Measurements from ENCODE around the gene CCDC33. TPM values are rescaled to one million over a fixed set of nuclear protein-coding genes. Genes with fewer than 3 reads are reported as not detected.

Gene CCDC33
- total and polyA plus RNA-seq, 2 donors (not counting 3 experiments of a cell fraction or from before 2014, with no cell fraction given), result not detected

DNA sequence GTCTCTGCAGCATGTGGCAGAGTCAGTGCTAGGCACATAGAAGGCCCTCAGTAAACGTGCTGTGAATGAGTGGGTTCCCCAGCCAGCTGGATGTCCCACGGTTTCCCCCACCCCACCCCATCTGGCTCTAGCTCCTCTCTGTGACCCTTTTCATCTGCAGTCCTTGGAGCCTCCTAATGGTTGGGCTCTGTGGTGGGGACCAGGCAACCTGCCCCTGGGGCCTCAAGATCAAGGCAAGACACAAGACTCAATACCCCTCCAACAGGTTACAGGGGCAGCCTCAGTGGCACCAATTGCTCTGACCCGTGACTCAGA is 148.4 kb downstream of the CCDC33 start:
- POLR2A ChIA-PET, result no interaction called here
- H3K4me3 ChIP-seq (replicated peaks in 1 of 3; ENCODE audit: insufficient read depth in 1 of 3, low read depth in 1 of 3, low read length in 3 of 3), result no peak overlapping the region
- TF ChIP-seq EZH2 (IDR thresholded peaks at IDR 0.05; ENCODE audit: borderline replicate concordance, low read depth, low read length, severe bottlenecking), result no peak
- TF ChIP-seq JUN (IDR thresholded peaks at IDR 0.05; ENCODE audit: borderline replicate concordance, insufficient read depth, insufficient read length, low read depth), result peak; percentile 2
- TF ChIP-seq, protein P1, sequence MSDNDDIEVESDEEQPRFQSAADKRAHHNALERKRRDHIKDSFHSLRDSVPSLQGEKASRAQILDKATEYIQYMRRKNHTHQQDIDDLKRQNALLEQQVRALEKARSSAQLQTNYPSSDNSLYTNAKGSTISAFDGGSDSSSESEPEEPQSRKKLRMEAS (IDR thresholded peaks at IDR 0.05; ENCODE audit: insufficient read depth, insufficient read length), result no peak
- no peak for TF ChIP-seq POLR2AphosphoS5 (IDR thresholded peaks at IDR 0.05; ENCODE audit: insufficient read depth, low read depth, low read length)
- peak; percentile 22 for TF ChIP-seq FOS (IDR thresholded peaks at IDR 0.05; ENCODE audit: borderline replicate concordance, insufficient read depth, low read length)
- H4K20me1 ChIP-seq (replicated peaks; ENCODE audit: control insufficient read depth, extremely low read depth, insufficient read depth, low read length), result no peaks in the 10 kb centered on the region
- H3K4me2 ChIP-seq (ENCODE audit: insufficient read depth, low read length), result no peak overlapping the region
- CTCF ChIA-PET, result interaction anchor here (0.9 to 13.9 kb wide), 16 partner anchors 9 to 384 kb away, joined by 3 to 313 read pairs (median 6); partner anchors contain the start of genes SEMA7A and UBL7
- dilution Hi-C loops (cut with MboI; ENCODE audit: extremely low pct_ligation_motif_present, low sequenced_read_pairs), result no loop called here
- H3K79me2 ChIP-seq (ENCODE audit: control insufficient read depth, insufficient read depth, low read length), result no peaks in the 10 kb centered on the region
- no peaks in the 10 kb centered on the region for H3K27me3 ChIP-seq (ENCODE audit: control insufficient read depth in 2 of 2, insufficient read depth in 2 of 2, low read length in 2 of 2)
- H2AFZ ChIP-seq (ENCODE audit: low read depth, low read length), result no peak overlapping the region
- no TSS peak for BruUV-seq (replicated peaks)
- H3K27ac ChIP-seq (ENCODE audit: insufficient read depth, low read depth, low read length), result no peak overlapping the region
- H3K9me1 ChIP-seq (replicated peaks; ENCODE audit: control insufficient read depth, extremely low read depth, insufficient read depth, low read length), result no peaks in the 10 kb centered on the region
- no peak overlapping the region for H3K9ac ChIP-seq (replicated peaks; ENCODE audit: extremely low read depth, insufficient read depth, low read length)
- no peaks in the 10 kb centered on the region for H3K36me3 ChIP-seq (ENCODE audit: control insufficient read depth in 2 of 2, extremely low read depth in 1 of 2, insufficient read depth in 2 of 2, low read length in 2 of 2)
- DNase-seq (ENCODE audit: low read depth, low spot score), result no peak
- no peaks in the 10 kb centered on the region for H3K9me3 ChIP-seq (replicated peaks; ENCODE audit: control insufficient read depth, insufficient read depth, low read length)
- no peak for FAIRE-seq
- intact Hi-C loops (cut with micrococcal nuclease), result no loop called here
- H3K4me1 ChIP-seq (ENCODE audit: control insufficient read depth, extremely low read depth, insufficient read depth, low read length), result peaks cover 28% of the 10 kb centered on the region

- no peaks in the 10 kb centered on the region for H3K79me2 ChIP-seq (ENCODE audit: control insufficient read depth, insufficient read depth, low read length)
- peaks cover 28% of the 10 kb centered on the region for H3K4me1 ChIP-seq (ENCODE audit: control insufficient read depth, extremely low read depth, insufficient read depth, low read length)
- ChIA-PET POLR2A (no interaction called here), CTCF (interaction anchor here (0.5 to 13.9 kb wide), 21 partner anchors 9 to 386 kb away, joined by 3 to 313 read pairs (median 4); partner anchors contain the start of genes SEMA7A and UBL7)
- H3K27me3 ChIP-seq (ENCODE audit: control insufficient read depth in 2 of 2, insufficient read depth in 2 of 2, low read length in 2 of 2), result no peaks in the 10 kb centered on the region
- H3K9me1 ChIP-seq (replicated peaks; ENCODE audit: control insufficient read depth, extremely low read depth, insufficient read depth, low read length), result no peaks in the 10 kb centered on the region
- FAIRE-seq (peak; percentile 86), DNase-seq (ENCODE audit: low read depth, low spot score) (peak; percentile 43)
- dilution Hi-C loops (cut with MboI; ENCODE audit: extremely low pct_ligation_motif_present, low sequenced_read_pairs) (no loop called here), intact Hi-C loops (cut with micrococcal nuclease) (loop anchor here (1.0 kb wide), 2 partner anchors 48 to 161 kb away; partner anchors contain the start of gene SEMA7A)
- no peaks in the 10 kb centered on the region for H3K9me3 ChIP-seq (replicated peaks; ENCODE audit: control insufficient read depth, insufficient read depth, low read length)
- H3K9ac ChIP-seq (replicated peaks; ENCODE audit: extremely low read depth, insufficient read depth, low read length), result no peak overlapping the region
- H3K27ac ChIP-seq (ENCODE audit: insufficient read depth, low read depth, low read length), result peak overlapping the region; percentile 43
- H3K4me3 ChIP-seq (replicated peaks in 1 of 3; ENCODE audit: insufficient read depth in 1 of 3, low read depth in 1 of 3, low read length in 3 of 3), result no peak overlapping the region
- no peak for TF ChIP-seq POLR2A (IDR thresholded peaks at IDR 0.05; ENCODE audit: low read depth, low read length)
- TF ChIP-seq GATA2 (IDR thresholded peaks at IDR 0.05; ENCODE audit: insufficient read depth, insufficient read length, low read depth, low read length), result no peak
- peak; percentile 24 for TF ChIP-seq POLR2AphosphoS5 (IDR thresholded peaks at IDR 0.05; ENCODE audit: insufficient read depth, low read depth, low read length)
- H3K36me3 ChIP-seq (ENCODE audit: control insufficient read depth in 2 of 2, extremely low read depth in 1 of 2, insufficient read depth in 2 of 2, low read length in 2 of 2), result no peaks in the 10 kb centered on the region
- H3K4me2 ChIP-seq (ENCODE audit: insufficient read depth, low read length), result peak overlapping the region; percentile 12
- no peak overlapping the region for H2AFZ ChIP-seq (ENCODE audit: low read depth, low read length)
- BruUV-seq (replicated peaks), result no TSS peak
- H4K20me1 ChIP-seq (replicated peaks; ENCODE audit: control insufficient read depth, extremely low read depth, insufficient read depth, low read length), result no peaks in the 10 kb centered on the region
These were observed 148.9 kb downstream of the CCDC33 start for GRCh38 chr15:74384881-74385643.

Data from endothelial cell of umbilical vein (primary cell).